HG03558 (cell line): Measurements from ENCODE around the gene GALNT13.

Source experiments
- ATAC-seq: cut with Tn5 transposase; IDR thresholded peaks from one replicate; pipeline ENCODE4 v1.9.1; 2021; ENCODE audit warnings: moderate number of reproducible peaks; ENCODE audit not compliant: unreplicated experiment; ENCODE audit errors: extremely low read depth

GALNT13 gene

DNA sequence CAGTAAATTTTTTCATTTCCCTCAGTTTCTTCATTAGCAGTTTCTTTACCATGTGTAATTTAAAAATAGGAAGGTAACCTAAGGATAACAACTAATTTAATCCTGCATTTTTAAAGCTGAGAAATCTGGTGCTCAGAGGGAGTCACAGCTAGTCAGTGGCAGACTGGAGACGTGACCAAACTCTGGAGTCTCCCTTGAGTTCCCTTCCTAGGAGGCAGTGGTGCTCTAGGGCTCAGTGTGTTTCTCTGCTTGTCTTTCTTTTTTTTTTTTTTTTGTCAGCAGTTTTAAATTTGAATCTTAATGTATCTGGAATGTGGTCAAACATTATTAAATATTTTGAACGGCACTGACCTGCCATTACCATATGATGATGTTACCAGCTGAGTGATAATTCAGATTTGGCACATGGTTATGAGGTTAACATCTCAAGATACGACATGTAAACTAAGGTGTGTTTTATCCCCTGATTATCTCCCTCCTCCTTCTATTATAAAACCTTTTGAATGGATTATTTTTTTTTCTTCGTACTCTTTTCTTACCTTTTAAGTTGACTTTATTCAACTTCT is 226.2 kb downstream of the GALNT13 start:
- no peak for ATAC-seq

DNA sequence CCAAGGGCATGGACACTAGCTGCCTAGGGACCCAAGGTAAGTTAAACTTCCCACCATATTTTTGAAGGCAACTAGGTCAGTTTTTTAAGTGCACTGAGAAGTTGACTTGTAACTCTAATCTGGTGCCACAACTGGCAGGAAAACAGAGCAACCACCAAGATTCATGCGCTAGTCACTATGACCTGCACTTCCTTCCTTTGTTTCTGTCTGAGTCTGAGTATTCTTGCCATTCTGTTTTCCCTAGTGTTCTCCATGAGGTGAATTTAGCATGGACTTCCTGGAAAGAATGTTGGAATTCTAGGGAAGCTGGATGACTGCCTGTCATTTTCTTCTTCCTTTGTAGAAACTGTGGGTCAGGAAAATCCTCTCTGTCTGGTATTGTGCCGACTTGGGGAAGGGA is 249.0 kb downstream of the GALNT13 start:
- no peak for ATAC-seq

DNA sequence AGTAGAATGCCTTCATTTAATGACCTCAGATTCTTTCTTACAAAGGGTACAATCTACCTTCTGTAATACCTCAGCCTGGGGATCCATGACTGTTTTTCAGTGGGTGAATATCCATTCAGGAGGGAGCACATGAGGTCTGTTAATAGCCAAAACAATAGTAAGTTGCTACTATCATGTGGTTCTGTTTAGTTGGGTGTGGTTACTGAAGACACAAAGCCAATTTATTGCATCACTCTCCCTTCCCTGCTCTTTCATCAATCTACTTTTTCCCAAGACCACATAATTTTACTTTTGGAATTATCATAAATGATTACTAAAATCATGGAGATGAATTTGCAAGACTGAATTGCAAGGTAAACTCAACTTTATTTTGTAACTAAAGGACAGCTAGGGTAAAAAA is 254.2 kb downstream of the GALNT13 start:
- no peak for ATAC-seq

DNA sequence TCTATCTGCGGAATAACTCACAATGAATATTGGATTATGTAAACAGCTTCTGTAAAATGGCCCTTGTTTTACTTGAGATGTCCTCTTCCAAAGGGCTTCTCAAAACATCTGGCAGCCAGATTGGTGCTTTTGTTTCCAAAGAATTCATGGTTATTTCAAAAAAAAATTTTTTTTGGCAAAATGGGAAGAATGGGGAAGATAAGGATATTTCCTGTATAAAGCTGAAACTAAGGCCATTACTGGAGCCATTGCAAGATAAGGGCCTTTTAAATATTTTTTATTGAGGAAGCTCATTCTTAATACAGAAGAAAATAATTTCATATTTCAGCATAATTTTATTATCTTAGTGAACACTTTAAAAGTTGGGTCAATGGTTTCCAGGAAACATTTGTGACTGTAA is 259.1 kb downstream of the GALNT13 start:
- no peak for ATAC-seq

DNA sequence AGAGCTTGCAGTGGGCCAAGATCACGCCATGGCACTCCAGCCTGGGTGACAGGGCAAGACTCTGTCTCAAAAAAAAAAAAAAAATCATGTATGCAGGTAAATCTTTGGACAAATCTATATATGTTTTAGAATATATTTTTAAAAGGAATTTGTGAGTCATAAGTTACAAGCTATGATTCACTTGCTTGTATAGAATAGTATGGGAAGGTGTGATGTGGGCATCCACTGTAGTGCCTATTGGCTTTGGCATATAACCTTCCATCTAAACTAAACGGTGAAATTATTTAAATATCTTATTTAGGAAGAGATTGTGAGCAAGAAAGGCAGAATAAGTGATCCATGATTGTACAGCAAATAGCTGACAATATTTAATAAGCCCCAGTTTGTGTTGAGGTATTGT is 261.1 kb downstream of the GALNT13 start:
- no peak for ATAC-seq

DNA sequence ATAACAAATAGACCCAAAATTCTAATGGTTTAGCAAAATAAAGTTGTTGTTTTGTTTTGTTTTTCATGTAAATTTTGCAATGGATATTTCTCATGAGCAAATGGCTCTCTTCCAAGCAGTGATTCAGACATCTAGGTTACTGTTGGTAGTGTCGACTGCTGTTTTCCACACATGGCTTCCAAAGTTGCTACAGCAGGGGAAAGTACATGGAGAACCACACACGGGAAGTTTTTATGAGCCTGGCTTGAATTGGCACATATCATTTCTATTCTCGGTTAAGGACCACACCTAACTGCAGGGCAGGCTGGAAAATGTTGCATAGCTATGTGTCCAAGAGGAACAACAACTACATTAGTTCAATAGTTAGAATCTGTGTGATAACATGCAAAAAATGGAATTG is 262.1 kb downstream of the GALNT13 start:
- ATAC-seq: no peak

DNA sequence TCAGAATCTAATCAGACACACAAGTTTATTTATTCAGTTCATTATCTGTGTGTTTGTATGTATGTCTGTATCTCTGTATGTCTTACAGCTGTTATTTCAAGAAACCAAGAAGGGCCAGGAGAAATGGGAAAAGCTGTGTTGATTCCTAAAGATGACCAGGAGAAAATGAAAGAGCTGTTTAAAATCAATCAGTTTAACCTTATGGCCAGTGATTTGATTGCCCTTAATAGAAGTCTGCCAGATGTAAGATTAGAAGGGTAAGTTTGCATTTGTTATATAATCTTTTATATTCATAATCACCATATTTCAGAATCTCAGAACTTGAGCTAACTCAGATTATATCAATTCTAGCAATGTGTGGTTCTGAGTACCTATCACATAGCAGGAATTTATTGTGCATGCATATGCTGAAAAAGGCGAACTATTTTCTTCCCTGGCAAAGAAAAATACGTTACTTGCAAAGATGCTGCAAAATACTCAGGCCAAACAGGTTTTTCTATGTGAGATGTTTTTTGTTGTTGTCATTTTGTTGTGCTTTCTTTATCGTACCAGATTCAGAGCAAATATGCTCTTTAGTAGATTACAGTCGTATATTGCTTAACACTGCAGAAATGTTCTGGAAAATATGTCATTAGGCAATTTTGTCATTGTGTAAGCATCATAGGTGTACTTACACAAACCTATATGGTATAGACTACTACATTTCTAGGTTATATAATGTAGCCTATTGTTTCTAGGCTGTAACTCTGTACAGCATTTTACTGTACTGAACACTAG is 268.7 kb downstream of the GALNT13 start:
- no peak for ATAC-seq

DNA sequence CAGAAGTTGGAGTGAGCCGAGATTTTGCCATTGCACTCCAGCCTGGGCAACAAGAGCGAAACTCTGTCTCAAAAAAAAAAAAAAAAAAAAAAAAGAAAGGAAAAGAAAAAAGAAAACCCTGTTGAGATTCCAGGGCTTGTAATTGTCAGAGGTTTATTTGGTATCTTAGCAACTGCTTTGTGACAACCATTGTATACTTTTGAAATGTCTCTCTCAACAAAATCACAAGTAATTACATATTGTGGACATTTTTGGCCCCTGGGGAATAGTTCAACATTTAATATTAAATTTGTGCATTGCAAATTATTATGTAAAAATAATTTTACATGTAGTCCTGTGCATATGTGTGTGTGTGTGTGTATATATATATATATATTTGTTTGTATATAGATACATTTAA is 270.8 kb downstream of the GALNT13 start:
- ATAC-seq: no peak

DNA sequence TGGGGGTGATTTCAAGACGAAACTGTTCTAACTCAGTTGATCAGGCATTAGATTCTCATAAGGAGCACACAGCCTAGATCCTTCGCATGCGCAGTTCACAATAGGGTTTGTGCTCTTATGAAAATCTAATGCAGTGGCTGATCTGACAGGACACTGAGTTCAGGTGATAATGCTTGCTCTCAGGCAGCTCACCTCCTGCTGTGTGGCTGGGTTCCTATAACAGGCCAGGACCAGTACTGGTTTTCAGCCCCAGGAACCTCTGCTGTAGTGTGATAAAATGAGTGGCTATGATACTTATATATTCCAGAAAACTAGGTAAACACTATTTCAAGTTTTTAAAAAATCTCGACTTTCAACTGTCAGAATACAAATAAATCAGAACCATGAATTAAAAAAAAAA is 271.4 kb downstream of the GALNT13 start:
- ATAC-seq: no peak

DNA sequence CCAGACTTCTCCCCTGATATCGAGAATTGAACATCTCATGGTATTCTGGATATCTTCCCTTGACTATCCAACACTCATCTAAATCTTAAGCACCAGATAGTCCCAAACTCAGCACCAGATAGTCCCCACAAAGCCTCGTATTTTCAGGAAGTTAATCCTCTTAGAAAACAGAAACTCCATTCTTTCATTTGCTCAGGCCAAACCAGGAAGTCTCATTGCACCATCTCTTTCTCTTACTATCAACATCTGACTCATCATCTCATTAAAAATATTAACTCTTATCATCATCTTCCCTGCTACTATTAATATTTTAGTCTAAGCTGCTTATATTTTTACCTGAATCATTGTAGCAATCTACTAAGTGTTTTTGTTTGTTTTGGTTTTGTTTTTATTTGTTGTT is 286.4 kb downstream of the GALNT13 start:
- no peak for ATAC-seq

DNA sequence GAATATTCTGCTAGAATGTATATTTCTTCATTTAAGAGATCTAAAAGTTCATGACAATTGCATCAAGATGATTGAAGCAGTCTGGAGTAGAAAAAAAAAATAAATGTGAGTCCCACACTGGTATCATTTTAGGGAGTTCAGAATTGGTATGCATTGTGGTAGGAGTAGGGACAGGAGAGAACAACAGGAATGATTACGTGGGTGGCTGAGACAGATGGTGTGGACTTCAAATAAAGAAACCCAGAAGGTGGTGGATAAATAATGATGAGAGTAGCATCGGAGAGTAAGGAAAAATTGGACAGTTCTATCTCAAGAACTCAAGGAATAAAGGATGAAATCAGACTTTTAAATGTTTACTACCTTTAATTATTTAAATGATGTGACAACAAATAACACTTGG is 289.6 kb downstream of the GALNT13 start:
- ATAC-seq: no peak

DNA sequence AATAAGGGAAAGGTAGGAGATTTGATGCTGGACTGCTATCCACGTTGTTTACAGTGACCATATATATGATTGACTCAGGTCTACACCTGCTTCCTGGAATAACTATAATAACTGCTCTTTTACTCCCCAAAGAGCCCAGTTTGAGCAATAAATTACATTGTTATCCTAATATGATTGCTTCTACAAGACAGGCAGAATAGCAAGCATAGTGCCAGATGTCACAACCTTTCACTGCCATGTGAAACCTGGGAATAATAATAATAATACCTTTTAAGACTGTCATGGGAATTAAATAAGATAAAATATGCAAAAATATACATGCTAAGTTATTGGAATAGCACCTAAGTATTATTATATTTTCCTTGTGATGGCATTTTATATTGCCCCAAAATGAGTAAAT is 298.7 kb downstream of the GALNT13 start:
- ATAC-seq: no peak

DNA sequence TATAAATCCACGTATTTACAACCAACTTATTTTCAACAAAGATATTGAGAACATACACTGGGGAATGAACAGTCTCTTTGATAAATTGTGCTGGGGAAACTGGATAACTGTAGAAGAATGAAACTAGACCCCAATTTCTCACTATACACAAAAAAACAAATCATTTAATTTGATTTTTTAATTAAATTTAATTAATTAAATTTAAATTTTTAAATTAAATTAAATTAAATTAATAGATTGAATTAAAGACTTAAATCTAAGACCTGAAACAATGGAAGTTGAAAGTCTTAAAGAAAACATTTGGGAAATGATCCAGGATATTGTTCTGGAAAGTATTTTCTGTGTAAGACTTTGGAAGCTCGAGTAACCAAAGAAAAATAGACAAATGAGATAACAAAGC is 301.4 kb downstream of the GALNT13 start:
- ATAC-seq: no peak

DNA sequence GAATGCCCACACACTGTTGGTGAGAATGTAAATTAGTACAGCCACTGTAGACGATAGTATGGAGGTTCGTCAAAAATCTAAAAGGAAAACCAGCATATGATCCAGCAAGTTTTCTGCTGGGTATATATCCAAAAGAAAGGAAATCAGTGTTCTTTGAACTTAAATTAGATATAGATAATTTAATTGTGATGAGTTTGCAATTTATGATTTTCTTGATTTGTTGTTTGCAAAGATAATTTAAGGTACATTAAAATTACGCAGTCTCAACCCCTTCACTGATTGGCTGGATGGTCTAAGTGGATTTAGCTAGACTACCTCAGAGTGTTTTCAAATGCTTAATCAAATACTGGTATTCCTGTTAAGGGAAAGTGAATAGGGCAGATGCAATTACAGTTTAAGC is 302.2 kb downstream of the GALNT13 start:
- no peak for ATAC-seq

DNA sequence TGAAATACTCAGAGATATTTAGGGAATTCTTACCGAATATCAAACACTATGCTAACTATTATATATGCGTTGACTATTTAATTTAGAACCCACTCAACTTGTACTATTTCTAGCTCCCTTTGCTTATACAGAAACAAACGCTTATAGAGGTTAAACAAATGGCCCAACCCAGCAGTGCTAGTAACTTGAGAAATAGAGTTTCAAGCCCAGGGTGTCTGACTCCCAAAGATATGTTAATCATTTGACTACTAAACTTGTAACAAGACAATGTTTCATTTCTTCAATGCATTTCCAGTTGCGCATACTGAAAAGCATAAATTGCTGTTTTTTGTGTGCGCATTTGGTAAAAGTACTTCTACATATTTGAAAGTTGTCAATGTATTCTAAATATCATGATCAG is 310.3 kb downstream of the GALNT13 start:
- no peak for ATAC-seq

DNA sequence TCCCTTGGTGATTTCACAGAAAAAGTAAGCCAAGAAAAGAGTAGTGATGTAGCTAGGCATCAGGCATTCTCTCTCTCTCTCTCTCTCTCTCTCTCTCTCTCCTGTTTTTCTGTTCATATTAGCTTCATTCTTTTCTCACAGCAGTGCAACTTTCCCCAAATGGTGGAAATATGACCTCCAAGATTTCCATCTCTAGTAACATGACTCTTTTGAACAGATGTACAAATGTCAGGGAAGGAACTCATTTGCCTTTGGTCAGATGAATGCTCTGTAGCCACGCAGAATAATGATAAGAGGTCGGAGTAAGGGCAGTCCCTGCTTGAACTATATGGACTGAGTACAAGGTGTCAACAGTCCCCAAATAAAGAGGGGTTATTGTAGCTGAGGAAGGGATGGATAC is 316.2 kb downstream of the GALNT13 start:
- ATAC-seq: no peak

DNA sequence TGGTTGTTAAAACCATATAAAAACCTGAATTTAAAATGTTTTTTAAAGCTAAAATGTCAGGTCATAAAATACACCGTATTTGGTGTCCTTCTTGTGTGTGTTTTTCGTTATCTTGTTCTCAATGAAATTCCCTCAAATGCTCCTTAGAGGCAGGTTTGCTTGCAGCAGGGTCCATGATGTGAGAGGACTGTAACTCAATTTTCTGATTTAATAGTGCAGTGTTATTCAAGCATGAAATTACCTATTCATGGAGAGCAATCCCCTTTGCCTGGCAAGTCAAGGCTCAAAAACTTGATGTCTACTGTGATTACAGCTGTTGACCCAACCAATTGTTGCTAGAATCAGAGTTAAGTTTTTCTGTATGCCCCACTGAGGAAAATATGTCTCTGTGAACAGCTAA is 318.2 kb downstream of the GALNT13 start:
- no peak for ATAC-seq

DNA sequence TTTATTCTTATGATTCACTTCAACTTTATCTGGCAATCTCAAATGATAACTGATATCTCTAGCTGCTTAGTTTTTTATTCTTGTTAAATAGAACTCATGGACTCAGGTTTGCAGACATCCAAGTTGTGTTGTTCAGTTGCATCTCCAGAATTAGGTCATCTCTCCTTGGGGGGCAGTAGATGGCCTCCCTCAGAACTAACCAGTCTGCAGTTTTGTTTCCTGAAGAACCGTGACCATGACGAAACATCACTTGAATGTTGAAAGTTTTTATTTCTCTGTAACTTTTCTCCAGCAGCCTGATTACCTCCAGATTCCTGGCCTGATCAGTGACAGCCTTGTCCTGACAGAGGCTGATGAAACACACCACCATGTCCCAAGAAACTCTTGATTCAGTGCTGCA is 321.5 kb downstream of the GALNT13 start:
- no peak for ATAC-seq

DNA sequence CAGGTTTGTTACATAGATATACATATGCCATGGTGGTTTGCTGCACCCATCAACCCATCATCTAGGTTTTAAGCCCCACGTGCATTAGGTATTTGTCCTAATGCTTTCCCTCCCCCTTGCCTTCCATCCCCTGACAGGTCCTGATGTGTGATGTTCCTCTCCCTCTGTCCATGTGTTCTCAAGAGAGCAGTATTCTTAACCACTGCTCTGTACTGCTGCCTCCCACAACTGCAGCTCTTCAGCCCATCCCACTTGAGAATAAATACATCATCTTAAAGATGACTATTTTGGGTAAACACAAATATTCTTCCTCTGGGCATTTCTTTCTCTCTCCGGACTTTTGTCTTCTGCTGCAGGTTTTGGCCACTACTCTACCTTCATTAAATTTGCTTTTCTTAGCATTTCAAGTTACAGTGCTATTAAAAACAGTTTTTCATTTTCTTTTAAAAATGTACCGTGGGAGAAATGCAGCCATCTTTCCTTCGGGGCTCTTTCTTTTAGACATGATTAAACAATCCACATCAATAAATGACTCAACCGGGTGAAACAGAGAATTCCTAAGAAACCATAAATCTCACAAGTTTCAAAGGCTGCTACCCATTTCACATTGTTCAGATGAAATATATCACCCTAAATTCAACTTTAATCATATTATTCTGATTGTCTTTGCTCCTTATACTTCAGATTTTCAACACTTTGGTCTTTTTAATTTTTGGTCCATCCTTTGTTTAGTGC is 323.4 kb downstream of the GALNT13 start:
- no peak for ATAC-seq

DNA sequence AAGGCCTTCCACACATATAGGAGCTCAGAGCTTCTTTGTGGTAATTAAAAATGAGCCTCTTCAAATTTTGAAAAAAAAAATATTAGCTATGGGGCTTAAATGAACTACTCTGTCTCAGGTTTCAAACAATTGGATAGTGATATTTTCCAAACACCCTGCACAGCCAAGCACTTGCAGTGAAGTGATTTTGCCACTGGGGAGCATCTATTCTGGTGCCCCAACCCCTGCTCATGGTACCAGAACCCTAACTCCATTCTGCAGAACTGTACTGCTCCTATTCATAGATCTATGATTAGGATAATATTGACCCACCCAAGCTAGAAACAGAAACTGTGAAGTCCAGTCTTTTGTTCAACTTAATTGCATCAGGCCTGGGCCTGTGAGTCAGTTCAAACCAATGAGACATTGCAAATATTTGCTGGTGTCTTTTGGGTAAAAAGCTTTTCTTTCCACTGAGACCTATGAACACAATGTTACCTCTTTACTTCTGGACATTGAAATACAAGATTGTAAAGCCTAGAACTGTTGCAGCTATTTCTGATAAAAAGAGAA is 324.0 kb downstream of the GALNT13 start:
- no peak for ATAC-seq

DNA sequence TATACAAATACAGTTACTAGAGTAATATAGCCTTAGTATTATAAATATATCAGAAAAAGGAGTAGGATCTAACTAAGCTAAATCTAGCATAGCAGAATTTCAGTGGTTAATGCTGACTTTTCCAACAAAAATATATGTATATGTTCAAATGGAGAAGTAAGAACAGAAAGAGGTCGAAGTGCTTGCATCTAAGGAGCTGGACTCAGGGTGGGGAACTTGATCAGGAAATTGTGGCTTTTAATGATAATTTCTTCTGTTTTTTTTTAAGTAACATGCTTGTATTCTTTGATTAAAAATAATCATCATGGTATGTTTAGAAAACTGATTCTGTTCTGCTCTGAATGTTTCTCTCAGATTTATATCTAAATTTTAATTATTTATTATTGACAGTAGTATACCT is 327.1 kb downstream of the GALNT13 start:
- ATAC-seq: no peak
